GM12874 (cell line): ENCODE data around the gene NR2F1-AS1.

ENCODE experiments used
- TF ChIP-seq, protein P1 (sequence below): IDR thresholded peaks from 2 replicates; pipeline ENCODE4 v1.5.1; 2011; ENCODE audit warnings: low read depth, mild to moderate bottlenecking, control low read depth, low read length, moderate library complexity; ENCODE audit not compliant: insufficient read depth

Gene NR2F1-AS1

DNA sequence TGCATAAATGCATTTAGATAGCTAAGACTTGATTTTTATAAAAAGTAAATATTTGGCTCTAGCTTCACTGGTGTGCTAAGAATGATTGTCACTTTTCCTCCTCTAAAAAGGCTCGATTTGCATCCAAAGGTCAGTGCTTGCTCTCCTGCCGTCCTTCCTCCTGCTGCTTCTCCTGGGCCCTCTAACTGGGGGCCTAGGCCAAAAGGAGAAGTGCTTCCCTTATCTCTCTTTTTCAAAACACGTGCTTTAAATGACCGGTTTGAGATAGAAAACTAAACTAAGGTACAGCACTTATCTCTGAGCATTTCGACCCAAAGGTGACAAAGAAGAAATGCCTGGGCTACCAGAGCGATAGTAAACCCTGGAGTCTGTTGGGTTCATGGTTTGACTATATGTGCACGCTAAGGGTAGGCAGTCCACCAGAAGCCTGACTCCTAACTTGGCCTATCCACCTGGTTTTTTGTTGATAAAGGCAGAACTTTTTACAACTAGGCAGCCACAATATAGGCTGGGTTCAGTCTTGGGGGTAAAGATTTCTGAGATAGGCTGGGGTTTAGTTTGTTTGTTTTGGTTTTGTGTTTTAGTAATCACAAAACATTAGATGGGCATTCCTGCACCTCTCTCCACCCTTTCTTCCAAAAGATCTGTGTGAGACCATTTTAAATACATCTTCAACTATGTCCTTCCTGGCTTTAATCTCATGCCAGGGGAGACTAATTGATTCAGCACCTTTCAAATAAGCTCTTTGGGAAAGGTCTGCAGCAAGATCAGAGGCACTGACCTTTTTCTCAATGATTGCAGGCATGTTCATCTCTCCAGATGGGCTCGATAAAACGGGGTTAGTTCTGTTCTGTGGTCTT lies 3.8 kb downstream of the NR2F1-AS1 start:
- TF ChIP-seq, protein P1, sequence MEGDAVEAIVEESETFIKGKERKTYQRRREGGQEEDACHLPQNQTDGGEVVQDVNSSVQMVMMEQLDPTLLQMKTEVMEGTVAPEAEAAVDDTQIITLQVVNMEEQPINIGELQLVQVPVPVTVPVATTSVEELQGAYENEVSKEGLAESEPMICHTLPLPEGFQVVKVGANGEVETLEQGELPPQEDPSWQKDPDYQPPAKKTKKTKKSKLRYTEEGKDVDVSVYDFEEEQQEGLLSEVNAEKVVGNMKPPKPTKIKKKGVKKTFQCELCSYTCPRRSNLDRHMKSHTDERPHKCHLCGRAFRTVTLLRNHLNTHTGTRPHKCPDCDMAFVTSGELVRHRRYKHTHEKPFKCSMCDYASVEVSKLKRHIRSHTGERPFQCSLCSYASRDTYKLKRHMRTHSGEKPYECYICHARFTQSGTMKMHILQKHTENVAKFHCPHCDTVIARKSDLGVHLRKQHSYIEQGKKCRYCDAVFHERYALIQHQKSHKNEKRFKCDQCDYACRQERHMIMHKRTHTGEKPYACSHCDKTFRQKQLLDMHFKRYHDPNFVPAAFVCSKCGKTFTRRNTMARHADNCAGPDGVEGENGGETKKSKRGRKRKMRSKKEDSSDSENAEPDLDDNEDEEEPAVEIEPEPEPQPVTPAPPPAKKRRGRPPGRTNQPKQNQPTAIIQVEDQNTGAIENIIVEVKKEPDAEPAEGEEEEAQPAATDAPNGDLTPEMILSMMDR = no peak

DNA sequence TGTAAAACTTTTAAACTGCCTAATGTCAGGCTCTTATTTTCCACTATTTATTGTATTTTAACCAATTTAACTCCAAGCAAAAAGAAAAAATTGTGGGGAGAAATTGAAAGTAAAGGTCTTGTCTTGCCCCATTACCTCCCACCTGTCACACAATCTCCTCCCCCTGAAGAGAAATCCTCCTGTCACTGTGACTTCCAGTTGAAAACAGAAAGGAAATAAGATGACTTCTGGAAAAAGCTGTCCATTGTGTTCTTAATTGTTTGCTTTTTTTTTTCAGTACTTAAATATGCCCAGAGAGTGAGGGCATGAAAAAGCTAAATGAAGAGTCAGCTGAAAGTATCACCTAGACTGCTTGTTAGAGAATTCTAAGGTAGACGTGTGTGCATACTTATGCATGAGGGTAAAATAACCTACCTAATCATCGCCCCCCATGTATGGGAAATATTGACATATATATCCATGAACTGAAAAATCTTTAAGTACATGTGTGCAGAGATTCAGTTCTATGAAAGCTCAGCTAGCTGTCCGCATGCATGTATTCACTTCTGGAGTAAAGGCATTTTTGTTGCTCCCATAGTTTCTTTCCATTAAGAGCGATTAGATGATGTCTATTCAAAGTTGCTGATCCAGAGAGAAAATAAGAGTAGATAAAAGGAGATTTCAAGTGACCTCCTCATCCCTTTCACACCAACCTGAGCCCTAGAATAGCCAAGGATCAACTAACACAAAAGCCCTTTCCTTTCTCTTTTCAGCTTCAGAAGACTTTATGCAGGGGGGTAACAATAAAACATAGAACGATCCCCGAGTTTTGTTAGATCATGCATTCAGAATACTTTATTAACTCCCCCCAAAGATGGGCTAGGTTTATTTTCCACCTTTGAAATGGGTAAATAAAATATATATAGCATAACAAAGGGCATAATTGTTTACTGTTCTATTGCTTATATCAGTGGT lies 5.3 kb downstream of the NR2F1-AS1 start:
- TF ChIP-seq, protein P1 = no peak

DNA sequence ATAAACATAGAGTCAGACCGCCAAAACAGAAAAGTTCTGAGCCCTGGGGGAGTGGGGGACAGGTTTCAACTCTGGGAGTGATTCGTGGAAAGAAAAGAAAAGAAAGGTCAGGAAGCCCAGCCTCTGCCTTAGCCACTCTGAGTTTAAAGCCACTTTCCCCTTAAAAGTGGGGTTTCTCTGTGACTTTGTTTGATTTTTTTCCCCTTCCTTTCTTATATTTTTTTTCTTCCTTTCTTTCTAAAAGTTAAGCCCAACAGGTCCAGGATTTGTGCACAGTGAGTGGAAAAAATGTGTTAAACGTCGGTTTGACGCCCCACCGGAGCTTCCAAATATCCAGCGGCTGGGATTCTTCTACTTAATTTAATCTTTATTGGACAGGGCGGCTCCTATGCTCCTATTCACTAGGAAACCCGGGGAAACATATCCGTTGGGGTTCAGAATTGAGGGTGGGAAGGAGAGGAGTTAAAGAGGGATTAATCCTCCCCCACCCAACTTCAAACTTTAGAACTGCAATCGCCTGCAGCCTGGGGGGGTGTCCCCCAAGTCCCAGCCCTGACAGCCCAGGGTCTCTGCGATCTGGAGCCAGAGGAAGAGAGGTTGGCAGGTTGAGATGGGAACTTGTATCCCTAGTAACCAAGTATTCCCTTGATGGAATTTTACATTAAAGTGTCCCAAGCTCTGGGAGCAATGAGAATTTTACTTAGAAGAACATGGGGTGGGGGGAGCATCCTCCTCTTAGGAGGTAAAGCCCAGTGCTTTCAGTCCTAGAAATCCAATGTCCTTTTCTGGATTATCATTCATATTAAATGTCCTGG lies 6.3 kb downstream of the NR2F1-AS1 start:
- TF ChIP-seq, protein P1 = no peak

DNA sequence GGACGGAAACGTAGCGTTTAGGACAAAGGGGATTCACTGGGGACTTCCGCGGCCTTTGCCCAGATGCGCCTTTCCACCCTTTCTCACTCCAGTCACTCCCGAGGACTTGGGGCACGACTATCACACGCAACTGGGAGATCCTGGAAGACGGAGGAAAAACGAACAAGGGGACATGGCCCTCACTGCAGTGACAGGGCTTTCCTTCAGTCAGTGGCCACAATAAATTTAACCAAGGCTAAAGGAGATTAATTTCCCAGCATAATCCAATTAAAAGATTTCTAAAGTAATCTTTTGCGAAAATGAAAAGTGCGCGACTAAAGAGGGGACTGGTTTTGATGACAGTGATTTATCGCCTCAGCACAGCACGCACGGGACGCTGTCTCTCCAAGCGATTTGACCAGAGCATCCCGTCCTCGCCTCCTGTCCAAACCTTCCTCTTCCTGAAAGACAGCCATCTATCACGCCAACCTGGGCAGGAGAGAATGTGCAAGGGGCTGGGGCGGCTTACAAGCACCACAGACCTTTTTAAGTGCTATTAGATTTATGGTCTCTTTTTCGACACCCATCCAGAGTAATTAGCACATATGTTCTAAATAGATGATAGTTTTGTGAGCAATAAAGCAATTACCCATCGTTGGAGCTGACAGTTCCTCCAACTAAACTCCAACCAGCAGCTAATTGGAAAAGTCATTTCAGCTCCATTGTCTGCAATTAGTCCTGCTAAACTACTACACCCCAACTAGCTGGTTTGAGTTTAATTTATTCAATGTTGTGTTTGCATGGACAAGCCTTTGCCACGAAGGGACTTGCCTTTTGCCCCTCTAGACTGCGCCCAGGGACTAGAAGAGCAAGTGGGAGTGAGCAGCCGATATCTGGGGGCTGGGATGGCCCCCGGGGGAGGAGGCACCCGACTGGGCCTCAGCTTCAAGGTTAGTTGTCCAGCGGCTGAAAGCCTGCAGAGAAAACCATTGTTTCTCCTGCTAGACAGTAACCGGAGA lies 7.4 kb downstream of the NR2F1-AS1 start:
- TF ChIP-seq, protein P1 = no peak

DNA sequence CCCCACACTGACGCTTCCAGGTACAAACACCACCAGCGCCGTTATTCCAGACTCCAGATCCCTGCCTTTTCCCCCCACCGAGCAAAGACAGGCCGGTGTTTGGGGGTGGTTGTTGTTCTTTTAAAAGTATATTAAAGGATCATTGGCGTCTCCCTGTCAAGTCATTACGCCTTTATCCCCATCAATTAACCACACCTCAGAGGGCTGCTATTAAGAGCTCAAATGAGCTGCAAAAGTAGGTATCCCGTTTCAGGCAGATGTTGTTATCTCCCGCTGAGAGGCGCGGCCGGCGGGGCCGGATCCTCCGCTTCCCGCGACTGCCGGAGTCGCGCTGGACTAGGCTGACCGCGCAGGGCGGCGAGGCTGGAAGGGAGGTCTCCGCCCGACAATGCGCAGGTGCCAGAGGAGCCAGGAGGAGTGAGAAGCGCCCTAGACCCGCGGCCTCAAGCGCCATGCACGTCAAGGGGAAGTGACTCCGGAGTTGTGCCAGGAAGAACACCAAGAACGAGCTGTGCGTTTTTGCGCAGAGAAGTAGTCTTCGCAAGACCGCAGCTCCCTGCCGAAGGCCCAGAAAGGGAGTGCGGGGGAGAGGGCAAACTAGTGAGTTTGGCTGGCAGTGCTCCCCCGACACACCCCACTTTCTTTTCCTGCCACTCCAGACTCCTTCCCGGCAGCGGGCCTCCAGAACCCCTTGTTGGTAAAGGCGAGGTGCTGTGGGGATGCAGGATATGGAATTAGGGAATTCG lies 8.2 kb downstream of the NR2F1-AS1 start:
- TF ChIP-seq, protein P1 = no peak

DNA sequence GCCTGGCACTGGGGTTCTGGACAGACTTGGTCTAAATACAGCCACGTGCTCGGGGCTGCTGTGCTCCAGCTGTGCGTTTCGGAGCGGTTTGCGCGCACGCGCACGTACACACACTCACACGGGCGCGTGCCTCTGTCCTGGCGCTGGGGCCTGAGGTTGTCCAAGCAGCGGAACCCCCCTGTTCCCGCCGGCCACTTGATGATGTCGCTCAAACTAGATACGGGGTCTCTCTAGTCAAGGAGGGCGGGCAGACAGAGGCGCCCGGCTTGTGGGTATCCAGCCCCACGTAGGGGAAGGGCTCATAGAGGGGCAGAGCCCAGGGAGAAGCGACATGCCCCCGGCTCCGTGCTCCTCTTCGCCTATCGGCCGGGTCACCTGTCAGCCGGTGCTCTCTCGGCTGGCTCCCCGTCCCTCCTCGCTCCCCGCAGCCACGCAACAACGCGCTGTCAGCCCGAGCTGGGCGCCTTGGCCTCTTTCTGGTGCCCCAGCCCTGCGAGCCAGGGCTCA lies 8.9 kb downstream of the NR2F1-AS1 start:
- TF ChIP-seq, protein P1 = no peak
